HL-60 (cell line): ENCODE results near the gene TAC1.
"Not testable (repeated sequence)": the region's sequence is repeated elsewhere in the genome, so short reads cannot be mapped to it uniquely, and the experiment has no call there.

ENCODE experiments used
- DNase-seq, 2 experiments: peaks; one replicate each; pipeline ENCODE4 v3.0.0-alpha.2; 2010 to 2020; ENCODE audit warnings: low read depth in 1 of 2, low spot score in 1 of 2
- H3K27ac ChIP-seq: fragments of 250-450 bp; sonication (Bioruptor Pico); replicated peaks from 2 replicates; pipeline ENCODE4 v1.5.1; 2020; ENCODE audit warnings: mild to moderate bottlenecking, moderate library complexity
- H3K27me3 ChIP-seq: fragments of 250-450 bp; sonication (Bioruptor Pico); 2 replicates; pipeline ENCODE4 v1.5.1; 2021; ENCODE audit warnings: mild to moderate bottlenecking, moderate library complexity; ENCODE audit not compliant: insufficient read depth, poor library complexity, severe bottlenecking
- H3K4me3 ChIP-seq: replicated peaks from 2 replicates; pipeline ENCODE4 v1.5.1; 2011; ENCODE audit warnings: mild to moderate bottlenecking, control low read depth, low read length; ENCODE audit not compliant: insufficient read depth
- CTCF ChIP-seq: IDR thresholded peaks from one replicate; pipeline ENCODE4 v1.5.1; 2011; ENCODE audit warnings: low read length, control low read depth, inconsistent platforms; ENCODE audit not compliant: insufficient read depth
- REST ChIP-seq: IDR thresholded peaks from 2 replicates; pipeline ENCODE4 v1.6.1; 2012; ENCODE audit warnings: low read depth; ENCODE audit not compliant: insufficient replicate concordance
- SPI1 ChIP-seq: IDR thresholded peaks from 2 replicates; pipeline ENCODE4 v1.6.1; 2012; ENCODE audit warnings: low read depth, mild to moderate bottlenecking, borderline replicate concordance

The TAC1 gene

GRCh38 chr7:97772045-97772901 lies 40.4 kb downstream of the TAC1 start:
- TF ChIP-seq SPI1 (no peak), CTCF (no peak), REST (no peak)
- Histone ChIP-seq H3K4me3 (no peak overlapping the region), H3K27me3 (no peaks in the 10 kb centered on the region), H3K27ac (no peak overlapping the region)
- DNase-seq = no peak

- not testable (repeated sequence) for H3K27me3 ChIP-seq, DNase-seq, H3K27ac ChIP-seq, H3K4me3 ChIP-seq
Observed at GRCh38 chr7:97786398-97786797, 54.5 kb downstream of the TAC1 start.
